Measurements from ENCODE around the gene SH3BP4. TPM values are rescaled to one million over a fixed set of nuclear protein-coding genes. Genes with fewer than 3 reads are reported as not detected.
A peak's percentile ranks its signal among the peaks of the same experiment; 100 is the strongest.

Gene SH3BP4
- total and polyA plus RNA-seq, 2 of the 13 experiments (the other 11 are each of a cell fraction or from before 2014, with no cell fraction given), result 34.6 to 99.1 TPM

DNA sequence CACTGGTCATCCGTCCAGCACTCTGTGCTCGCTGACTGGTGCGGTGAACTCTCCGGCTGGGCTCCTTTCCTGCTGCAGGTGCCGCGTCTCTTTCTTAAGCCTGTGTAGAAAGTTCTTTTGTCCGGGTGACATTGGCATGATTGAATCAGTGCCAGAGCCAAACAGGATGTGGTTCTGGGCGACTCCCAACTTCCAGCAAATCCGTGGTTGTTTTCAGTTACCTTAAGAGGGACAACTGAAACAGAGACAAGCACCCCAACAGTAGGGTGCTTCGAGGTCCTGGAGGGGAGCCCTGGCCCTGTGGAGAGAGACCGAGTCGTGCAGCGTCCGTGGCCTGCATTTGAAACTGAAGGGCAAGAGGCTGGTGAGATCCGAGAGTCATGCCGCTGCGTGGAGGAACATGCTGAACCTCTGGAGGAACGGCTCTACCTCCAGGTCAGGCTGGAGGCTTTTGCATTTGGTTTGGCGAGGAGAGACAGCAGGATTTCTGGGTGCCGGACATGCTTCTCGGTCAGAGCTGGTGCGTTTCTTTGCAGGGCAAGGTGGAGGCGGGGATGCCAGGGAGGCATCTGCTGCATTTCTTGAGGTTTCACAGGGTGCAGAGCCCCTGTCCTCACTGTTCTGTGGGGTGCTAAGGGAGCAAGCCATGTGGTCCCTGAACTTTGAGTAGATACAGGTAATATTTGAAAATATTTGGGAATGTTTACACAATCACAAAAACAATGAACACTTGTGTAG, 26.8 kb downstream of the SH3BP4 start (continued):
- 0 out of 2 replicates have a peak, but pooled peaks have one; percentile 40 for TF ChIP-seq ZBTB39 (CRISPR knock-in tag; IDR thresholded peaks at IDR 0.05)
- 0 out of 2 replicates have a peak, but pooled peaks have one; percentile 23 for TF ChIP-seq HDAC2 (CRISPR knock-in tag; IDR thresholded peaks at IDR 0.05)
- TF ChIP-seq AGO2 (optimal IDR thresholded peaks at IDR 0.05; ENCODE audit: low read depth, low read length), result peak; percentile 46
- no peak for TF ChIP-seq TFE3 (CRISPR knock-in tag; IDR thresholded peaks at IDR 0.05)
- no peak for TF ChIP-seq PTBP1 (IDR thresholded peaks at IDR 0.05; ENCODE audit: low read depth, low read length, poor library complexity, severe bottlenecking)
- no peak for TF ChIP-seq ZNF761 (CRISPR knock-in tag; conservative IDR thresholded peaks at IDR 0.05)
- TF ChIP-seq NFIC (IDR thresholded peaks at IDR 0.05; ENCODE audit: low read length), result no peak
- TF ChIP-seq ZNF512 (CRISPR knock-in tag; IDR thresholded peaks at IDR 0.05), result no peak
- peak; percentile 56; the same call in 1 of the 2 replicates for TF ChIP-seq POGZ (CRISPR knock-in tag; IDR thresholded peaks at IDR 0.05)
- no peak for TF ChIP-seq CEBPB (IDR thresholded peaks at IDR 0.05; ENCODE audit: borderline replicate concordance, low read depth, low read length)
- TF ChIP-seq ZNF225 (CRISPR knock-in tag; IDR thresholded peaks at IDR 0.05), result no peak
- no peak for TF ChIP-seq ZNF460 (CRISPR knock-in tag; IDR thresholded peaks at IDR 0.05; ENCODE audit: borderline replicate concordance)
- TF ChIP-seq ZNF552 (CRISPR knock-in tag; IDR thresholded peaks at IDR 0.05; ENCODE audit: borderline replicate concordance), result no peak
- no peak for TF ChIP-seq MNT (IDR thresholded peaks at IDR 0.05)
- peak; percentile 54; the same call in 1 of the 2 replicates for TF ChIP-seq KLF9 (CRISPR knock-in tag; IDR thresholded peaks at IDR 0.05; ENCODE audit: low read depth)
- no peak; the same call in 1 of the 2 replicates for TF ChIP-seq GFI1 (CRISPR knock-in tag; IDR thresholded peaks at IDR 0.05; ENCODE audit: borderline replicate concordance)
- TF ChIP-seq PRMT3 (CRISPR knock-in tag; IDR thresholded peaks at IDR 0.05; ENCODE audit: borderline replicate concordance, low read depth), result 0 out of 2 replicates have a peak, but pooled peaks have one; percentile 8
- TF ChIP-seq, protein P1, sequence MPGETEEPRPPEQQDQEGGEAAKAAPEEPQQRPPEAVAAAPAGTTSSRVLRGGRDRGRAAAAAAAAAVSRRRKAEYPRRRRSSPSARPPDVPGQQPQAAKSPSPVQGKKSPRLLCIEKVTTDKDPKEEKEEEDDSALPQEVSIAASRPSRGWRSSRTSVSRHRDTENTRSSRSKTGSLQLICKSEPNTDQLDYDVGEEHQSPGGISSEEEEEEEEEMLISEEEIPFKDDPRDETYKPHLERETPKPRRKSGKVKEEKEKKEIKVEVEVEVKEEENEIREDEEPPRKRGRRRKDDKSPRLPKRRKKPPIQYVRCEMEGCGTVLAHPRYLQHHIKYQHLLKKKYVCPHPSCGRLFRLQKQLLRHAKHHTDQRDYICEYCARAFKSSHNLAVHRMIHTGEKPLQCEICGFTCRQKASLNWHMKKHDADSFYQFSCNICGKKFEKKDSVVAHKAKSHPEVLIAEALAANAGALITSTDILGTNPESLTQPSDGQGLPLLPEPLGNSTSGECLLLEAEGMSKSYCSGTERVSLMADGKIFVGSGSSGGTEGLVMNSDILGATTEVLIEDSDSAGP (CRISPR knock-in tag; IDR thresholded peaks at IDR 0.05; ENCODE audit: borderline replicate concordance), result no peak
- TF ChIP-seq ZEB1 (IDR thresholded peaks at IDR 0.05; ENCODE audit: insufficient replicate concordance, low read depth), result peak; percentile 43

Measured in HepG2 (cell line).